Astrocyte (in vitro differentiated cells and primary cell): ENCODE results near the gene SUPT5H.

Source experiments
- EZH2 ChIP-seq: IDR thresholded peaks from 2 replicates; pipeline ENCODE4 v1.6.1; 2012; ENCODE audit warnings: mild to moderate bottlenecking, low read length, inconsistent platforms; ENCODE audit not compliant: insufficient read depth
- TF ChIP-seq, protein P1 (sequence below): IDR thresholded peaks from 2 replicates; pipeline ENCODE4 v1.5.1; 2011; ENCODE audit warnings: low read depth, mild to moderate bottlenecking, inconsistent platforms, low read length, moderate library complexity; ENCODE audit not compliant: insufficient read depth

GRCh38 chr19:39520541-39521484 is 75.4 kb downstream of the SUPT5H start:
- TF ChIP-seq, protein P1, sequence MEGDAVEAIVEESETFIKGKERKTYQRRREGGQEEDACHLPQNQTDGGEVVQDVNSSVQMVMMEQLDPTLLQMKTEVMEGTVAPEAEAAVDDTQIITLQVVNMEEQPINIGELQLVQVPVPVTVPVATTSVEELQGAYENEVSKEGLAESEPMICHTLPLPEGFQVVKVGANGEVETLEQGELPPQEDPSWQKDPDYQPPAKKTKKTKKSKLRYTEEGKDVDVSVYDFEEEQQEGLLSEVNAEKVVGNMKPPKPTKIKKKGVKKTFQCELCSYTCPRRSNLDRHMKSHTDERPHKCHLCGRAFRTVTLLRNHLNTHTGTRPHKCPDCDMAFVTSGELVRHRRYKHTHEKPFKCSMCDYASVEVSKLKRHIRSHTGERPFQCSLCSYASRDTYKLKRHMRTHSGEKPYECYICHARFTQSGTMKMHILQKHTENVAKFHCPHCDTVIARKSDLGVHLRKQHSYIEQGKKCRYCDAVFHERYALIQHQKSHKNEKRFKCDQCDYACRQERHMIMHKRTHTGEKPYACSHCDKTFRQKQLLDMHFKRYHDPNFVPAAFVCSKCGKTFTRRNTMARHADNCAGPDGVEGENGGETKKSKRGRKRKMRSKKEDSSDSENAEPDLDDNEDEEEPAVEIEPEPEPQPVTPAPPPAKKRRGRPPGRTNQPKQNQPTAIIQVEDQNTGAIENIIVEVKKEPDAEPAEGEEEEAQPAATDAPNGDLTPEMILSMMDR = no peak
- TF ChIP-seq EZH2 = no peak
